Breast epithelium (tissue), 3 donors: ENCODE measurements around the gene SH3GL2.

ENCODE experiments used
- CTCF ChIP-seq, 3 donors: fragments of 450-650 bp; IDR thresholded peaks; one replicate each; pipeline ENCODE4 v1.5.1; 2016 to 2017; ENCODE audit warnings: antibody characterized with exemption in 3 of 3, mild to moderate bottlenecking in 3 of 3, moderate library complexity in 3 of 3
- POLR2A ChIP-seq: fragments of 450-650 bp; IDR thresholded peaks from one replicate; pipeline ENCODE4 v1.6.1; 2016; ENCODE audit warnings: antibody characterized with exemption, mild to moderate bottlenecking, moderate library complexity
- POLR2AphosphoS5 ChIP-seq, 3 donors: sonication (generic); formaldehyde crosslinking; IDR thresholded peaks; one replicate each; pipeline ENCODE4 v1.6.1; 2017; ENCODE audit warnings: antibody characterized with exemption in 3 of 3

GRCh38 chr9:17611342-17611741 is 32.5 kb downstream of the SH3GL2 start:
- TF ChIP-seq CTCF (IDR thresholded peaks at IDR 0.05) (no peak), POLR2A (no peak), POLR2AphosphoS5 (IDR thresholded peaks at IDR 0.05) (no peak)
